ENCODE data around the gene SOX10. TPM values are rescaled to one million over a fixed set of nuclear protein-coding genes. Genes with fewer than 3 reads are reported as not detected.

SOX10 gene
- total and polyA plus RNA-seq, 12 donors, result 0.11 to 3.8 (median 1.1) TPM

DNA sequence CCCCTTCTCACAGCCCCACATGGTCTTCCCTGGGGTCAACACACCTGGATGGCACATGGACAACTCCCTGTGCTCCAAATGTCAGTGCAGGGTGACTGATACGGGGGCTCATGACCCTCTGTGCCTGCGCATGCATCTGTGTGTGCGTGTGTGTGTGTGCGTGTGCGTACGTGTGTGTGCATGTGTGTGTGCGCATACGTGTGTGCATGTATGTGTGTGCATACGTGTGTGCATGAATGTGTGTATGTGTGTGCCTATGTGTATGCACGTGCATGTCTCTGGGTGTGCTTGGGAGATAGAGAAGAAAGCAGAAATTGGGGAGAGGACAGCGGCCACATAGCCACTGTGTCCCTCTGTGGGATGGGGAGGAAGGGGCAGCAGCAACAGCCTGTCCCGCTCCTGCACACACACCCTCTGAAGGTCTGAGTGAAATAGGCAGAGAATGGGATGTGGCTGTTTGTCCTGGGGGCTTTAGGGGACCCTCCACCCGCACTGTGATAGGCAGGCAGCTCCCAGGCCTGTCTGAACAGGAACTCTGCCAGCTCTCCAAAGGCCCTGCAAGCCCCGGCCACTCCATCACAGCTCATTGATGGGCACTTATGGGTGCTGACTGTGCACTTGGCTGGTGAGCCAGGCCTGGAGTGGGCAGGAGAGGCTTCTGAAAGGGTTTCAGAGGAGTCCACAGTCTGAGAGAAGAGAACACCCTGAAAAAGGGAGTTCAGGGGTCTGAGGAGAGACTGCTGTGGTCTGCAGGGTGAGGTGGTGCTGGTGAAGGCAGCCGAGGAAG lies 44.2 kb upstream of the SOX10 start:
- intact Hi-C loops (cut with DNase I), result no loop called here
- no peak overlapping the region for H3K27ac ChIP-seq
- H3K4me1 ChIP-seq, result peaks cover 0 to 21% (median 7%) of the 10 kb centered on the region in 9 donors
- no peak for ATAC-seq
- no peaks in the 10 kb centered on the region for H3K27me3 ChIP-seq
- no peak overlapping the region for H3K4me3 ChIP-seq
- TF ChIP-seq, protein P1, sequence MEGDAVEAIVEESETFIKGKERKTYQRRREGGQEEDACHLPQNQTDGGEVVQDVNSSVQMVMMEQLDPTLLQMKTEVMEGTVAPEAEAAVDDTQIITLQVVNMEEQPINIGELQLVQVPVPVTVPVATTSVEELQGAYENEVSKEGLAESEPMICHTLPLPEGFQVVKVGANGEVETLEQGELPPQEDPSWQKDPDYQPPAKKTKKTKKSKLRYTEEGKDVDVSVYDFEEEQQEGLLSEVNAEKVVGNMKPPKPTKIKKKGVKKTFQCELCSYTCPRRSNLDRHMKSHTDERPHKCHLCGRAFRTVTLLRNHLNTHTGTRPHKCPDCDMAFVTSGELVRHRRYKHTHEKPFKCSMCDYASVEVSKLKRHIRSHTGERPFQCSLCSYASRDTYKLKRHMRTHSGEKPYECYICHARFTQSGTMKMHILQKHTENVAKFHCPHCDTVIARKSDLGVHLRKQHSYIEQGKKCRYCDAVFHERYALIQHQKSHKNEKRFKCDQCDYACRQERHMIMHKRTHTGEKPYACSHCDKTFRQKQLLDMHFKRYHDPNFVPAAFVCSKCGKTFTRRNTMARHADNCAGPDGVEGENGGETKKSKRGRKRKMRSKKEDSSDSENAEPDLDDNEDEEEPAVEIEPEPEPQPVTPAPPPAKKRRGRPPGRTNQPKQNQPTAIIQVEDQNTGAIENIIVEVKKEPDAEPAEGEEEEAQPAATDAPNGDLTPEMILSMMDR (IDR thresholded peaks at IDR 0.05), result no peak
- no peaks in the 10 kb centered on the region for H3K36me3 ChIP-seq
- DNase-seq, result no peak
- H3K9me3 ChIP-seq, result no peaks in the 10 kb centered on the region
- 87 to 92% methylated on average over 15 of the region's 15 CpGs for WGBS, 2 donors

DNA sequence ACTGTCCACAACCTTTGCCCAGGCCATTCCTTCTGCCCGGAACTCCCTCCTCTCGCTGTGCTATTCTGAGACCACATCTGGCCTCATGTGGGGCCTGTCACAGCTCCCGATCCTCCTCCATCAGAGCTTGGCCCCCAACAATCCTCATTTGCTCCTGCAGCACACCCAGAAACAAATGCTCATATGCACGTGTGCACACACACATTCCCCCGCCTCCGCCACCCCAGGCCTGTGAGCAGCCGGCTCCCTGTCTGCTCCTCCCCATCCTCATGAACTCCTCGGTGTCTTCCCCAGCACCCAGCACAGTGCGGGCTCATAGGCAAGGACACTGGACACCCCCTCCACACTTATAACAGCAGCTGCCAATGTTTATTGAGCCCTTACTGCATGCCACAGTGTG lies 43.1 kb upstream of the SOX10 start:
- peak in 5 of 8 donors; percentile 19 to 39 (median 32) for ATAC-seq
- no peaks in the 10 kb centered on the region for H3K27me3 ChIP-seq
- no peak for DNase-seq
- no peak overlapping the region for H3K27ac ChIP-seq
- TF ChIP-seq, protein P1 (IDR thresholded peaks at IDR 0.05), result no peak
- no peaks in the 10 kb centered on the region for H3K36me3 ChIP-seq
- H3K4me3 ChIP-seq, result no peak overlapping the region
- WGBS, 2 donors, result 70 to 77% methylated on average over 9 of the region's 9 CpGs
- intact Hi-C loops (cut with DNase I), result no loop called here
- no peaks in the 10 kb centered on the region for H3K9me3 ChIP-seq
- H3K4me1 ChIP-seq, result peaks cover 0 to 15% (median 0%) of the 10 kb centered on the region in 9 donors

DNA sequence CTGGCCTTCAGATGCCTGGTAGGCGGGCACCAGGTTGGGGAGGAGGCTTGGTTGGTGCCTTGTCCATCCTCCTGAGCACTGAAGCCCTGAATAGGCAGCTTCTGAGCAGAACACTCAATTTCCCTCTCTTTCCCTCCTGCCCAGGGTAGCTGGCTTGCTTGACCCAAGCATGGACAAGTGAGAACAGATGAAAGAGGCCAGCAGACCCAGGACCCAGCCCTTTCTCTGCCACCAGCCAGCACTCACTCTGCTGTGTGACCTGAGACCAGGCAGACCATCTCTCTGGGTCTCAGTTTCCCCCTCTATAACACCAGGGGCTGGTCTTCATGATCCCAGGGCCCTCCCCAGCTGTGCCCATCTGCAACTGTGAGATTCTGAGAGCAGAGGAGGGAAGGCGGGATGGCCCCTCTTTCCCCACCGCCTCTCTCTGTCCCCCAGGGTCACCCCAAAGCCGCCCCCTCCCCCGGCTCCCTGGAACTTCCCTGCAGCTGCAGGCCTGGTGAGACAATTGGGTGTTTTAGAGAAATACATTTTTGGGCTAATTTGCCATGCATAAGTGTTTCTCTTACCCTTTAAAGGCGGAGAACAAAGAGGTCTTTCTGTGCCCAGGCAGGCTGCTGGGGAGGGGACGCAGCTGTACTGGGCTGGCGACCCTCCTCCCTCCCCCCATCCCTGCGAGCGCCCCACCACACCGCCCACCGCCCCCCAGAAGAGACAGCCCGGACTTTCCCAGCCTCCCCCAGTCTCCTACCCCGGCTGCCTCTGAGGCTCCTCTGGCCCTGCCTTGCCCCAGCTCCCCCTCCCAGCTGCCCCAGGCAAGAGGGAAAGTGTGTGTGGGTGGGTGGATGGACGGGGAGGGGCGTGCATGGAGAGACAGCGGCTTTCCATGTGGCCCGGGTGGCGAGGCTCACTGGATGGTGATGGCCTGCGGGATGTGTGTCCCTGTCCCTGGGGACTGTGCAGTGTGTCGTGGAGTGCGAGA lies 42.1 kb upstream of the SOX10 start:
- TF ChIP-seq, protein P1 (IDR thresholded peaks at IDR 0.05), result no peak
- intact Hi-C loops (cut with DNase I), result no loop called here
- ATAC-seq (no peak), DNase-seq (no peak)
- 78 to 86% methylated on average over 19 to 22 of the region's 22 CpGs for WGBS, 2 donors
- H3K27ac ChIP-seq, result no peak overlapping the region
- no peak overlapping the region for H3K4me3 ChIP-seq
- H3K9me3 ChIP-seq, result no peaks in the 10 kb centered on the region
- no peaks in the 10 kb centered on the region for H3K27me3 ChIP-seq
- peaks cover 0 to 15% (median 0%) of the 10 kb centered on the region in 9 donors for H3K4me1 ChIP-seq
- H3K36me3 ChIP-seq, result no peaks in the 10 kb centered on the region

DNA sequence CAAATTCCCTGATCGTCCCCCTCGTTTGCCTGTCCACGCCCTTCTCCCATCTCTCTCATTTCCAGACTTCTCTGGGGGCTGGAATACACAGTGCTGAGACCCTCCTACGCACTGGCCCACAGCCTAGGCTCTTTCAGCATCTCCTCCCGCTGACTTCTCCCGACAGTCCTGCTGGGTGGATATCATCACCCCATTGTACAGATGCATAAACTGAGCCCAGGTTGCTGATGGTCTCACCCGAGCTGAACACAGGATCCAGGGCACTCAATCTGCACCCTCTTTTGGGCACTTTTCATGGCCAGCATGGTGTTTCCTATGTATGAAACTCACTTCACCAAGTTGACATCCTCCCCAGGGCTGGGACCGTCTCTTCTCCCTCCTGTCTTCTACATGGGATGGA lies 41.2 kb upstream of the SOX10 start:
- Histone ChIP-seq H3K27ac (no peak overlapping the region), H3K36me3 (no peaks in the 10 kb centered on the region), H3K9me3 (no peaks in the 10 kb centered on the region), H3K4me1 (peaks cover 0 to 9% (median 0%) of the 10 kb centered on the region in 9 donors), H3K27me3 (no peaks in the 10 kb centered on the region), H3K4me3 (no peak overlapping the region)
- intact Hi-C loops (cut with DNase I), result no loop called here
- ATAC-seq (no peak), DNase-seq (no peak)
- 89 to 90% methylated on average over 8 of the region's 8 CpGs for WGBS, 2 donors
- TF ChIP-seq, protein P1 (IDR thresholded peaks at IDR 0.05), result no peak
